Activated CD8-positive, alpha-beta T cell treated with anti-CD3 and anti-CD28 coated beads for 36 hours (primary cell): ENCODE results near the gene POLR3K. TPM values are rescaled to one million over a fixed set of nuclear protein-coding genes. Genes with fewer than 3 reads are reported as not detected.
"Not testable (repeated sequence)": the region's sequence is repeated elsewhere in the genome, so short reads cannot be mapped to it uniquely, and the experiment has no call there.

Experiments used
- ATAC-seq: fragments of 200-7000 bp; cut with Tn5 transposase; one replicate; pipeline ENCODE4 v1.10.0; 2021; ENCODE audit warnings: mild to moderate bottlenecking, moderate library complexity
- CTCF ChIA-PET: fragments of 350-600 bp; sonication (Branson Sonifier 250); formaldehyde crosslinking; loops from one replicate; lab custom pipeline; 2021; ENCODE audit warnings: antibody characterized with exemption; lab: Charles Lee
- POLR2A ChIA-PET: fragments of 350-600 bp; sonication (Branson Sonifier 250); formaldehyde crosslinking; loops from one replicate; lab custom pipeline; 2021; ENCODE audit warnings: antibody characterized with exemption; lab: Charles Lee
- DNase-seq: peaks from one replicate; pipeline ENCODE4 v3.0.0-alpha.2; 2020
- H3K27ac Mint-ChIP-seq: one replicate; pipeline ENCODE4 v1.8.0; 2021; ENCODE audit warnings: mild to moderate bottlenecking, mixed read lengths
- H3K27me3 Mint-ChIP-seq: one replicate; pipeline ENCODE4 v1.8.0; 2021; ENCODE audit warnings: mixed read lengths
- H3K36me3 Mint-ChIP-seq: one replicate; pipeline ENCODE4 v1.8.0; 2021; ENCODE audit warnings: low read depth, mixed read lengths
- H3K4me1 Mint-ChIP-seq: one replicate; pipeline ENCODE4 v1.8.0; 2021; ENCODE audit warnings: low read depth, mixed read lengths
- H3K4me3 Mint-ChIP-seq: one replicate; pipeline ENCODE4 v1.8.0; 2021; ENCODE audit warnings: mild to moderate bottlenecking, moderate library complexity, mixed read lengths
- H3K9me3 Mint-ChIP-seq: one replicate; pipeline ENCODE4 v1.8.0; 2021; ENCODE audit warnings: mixed read lengths
- CTCF ChIP-seq: fragments of 200-600 bp; IDR thresholded peaks from one replicate; pipeline ENCODE4 v1.8.0; 2022; ENCODE audit warnings: antibody characterized with exemption, mild to moderate bottlenecking
- intact Hi-C: fragments of 100-400 bp; cut with micrococcal nuclease; formaldehyde crosslinking; loops from one replicate; pipeline ENCODE4 v1.10.0; 2022
- total RNA-seq, 2 experiments: library from RNA; stranded (reverse); gene quantifications; one replicate each; pipeline ENCODE4 v1.2.3, GENCODE V29; 2021

Gene POLR3K
- total RNA-seq, 2 experiments from 2014 or later, result 51.3 to 52.6 TPM

DNA sequence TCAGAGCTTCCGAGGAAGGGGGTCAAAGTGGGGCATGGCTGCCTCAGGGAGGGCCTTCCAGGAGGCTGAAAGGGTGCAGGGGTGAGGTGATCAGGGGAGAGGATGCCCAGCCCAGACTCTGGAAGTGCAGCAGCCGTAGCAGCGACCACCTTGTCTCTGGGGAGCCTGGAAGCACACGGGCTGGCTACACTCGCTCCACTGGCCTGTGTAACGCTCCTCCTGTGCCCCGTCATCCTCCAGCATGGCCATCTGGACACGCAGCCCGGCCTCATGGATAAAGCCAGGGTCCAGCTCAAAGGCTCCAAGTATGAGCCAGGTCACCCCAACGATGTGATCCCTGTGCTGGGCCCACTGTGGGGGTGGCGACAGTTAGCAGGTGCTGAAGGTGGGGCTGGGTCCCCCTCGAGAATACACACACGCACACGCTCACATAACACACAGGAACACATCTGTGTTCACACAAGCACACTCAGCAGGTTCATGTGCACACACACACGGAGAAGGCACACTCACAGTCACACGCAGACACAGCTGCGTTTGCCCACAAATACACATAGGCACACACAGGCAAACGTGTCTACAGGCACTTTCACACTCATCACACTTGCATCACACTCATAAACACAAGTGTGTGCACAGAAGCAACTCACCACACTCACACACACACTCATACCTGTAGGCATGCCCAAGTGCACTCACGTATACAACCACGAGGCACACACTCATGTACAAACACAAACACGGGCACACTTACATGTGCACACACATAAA is 19.3 kb downstream of the POLR3K start:
- Mint-ChIP-seq H3K27me3 (no peaks in the 10 kb centered on the region), H3K36me3 (peaks cover 7% of the 10 kb centered on the region), H3K4me1 (peaks cover 6% of the 10 kb centered on the region), H3K27ac (no peak overlapping the region), H3K4me3 (no peak overlapping the region), H3K9me3 (no peaks in the 10 kb centered on the region)
- POLR2A ChIA-PET, result no interaction called here
- CTCF ChIA-PET, result no interaction called here
- no peak for TF ChIP-seq CTCF
- ATAC-seq, result no peak
- intact Hi-C loops, result no loop called here
- DNase-seq, result no peak

DNA sequence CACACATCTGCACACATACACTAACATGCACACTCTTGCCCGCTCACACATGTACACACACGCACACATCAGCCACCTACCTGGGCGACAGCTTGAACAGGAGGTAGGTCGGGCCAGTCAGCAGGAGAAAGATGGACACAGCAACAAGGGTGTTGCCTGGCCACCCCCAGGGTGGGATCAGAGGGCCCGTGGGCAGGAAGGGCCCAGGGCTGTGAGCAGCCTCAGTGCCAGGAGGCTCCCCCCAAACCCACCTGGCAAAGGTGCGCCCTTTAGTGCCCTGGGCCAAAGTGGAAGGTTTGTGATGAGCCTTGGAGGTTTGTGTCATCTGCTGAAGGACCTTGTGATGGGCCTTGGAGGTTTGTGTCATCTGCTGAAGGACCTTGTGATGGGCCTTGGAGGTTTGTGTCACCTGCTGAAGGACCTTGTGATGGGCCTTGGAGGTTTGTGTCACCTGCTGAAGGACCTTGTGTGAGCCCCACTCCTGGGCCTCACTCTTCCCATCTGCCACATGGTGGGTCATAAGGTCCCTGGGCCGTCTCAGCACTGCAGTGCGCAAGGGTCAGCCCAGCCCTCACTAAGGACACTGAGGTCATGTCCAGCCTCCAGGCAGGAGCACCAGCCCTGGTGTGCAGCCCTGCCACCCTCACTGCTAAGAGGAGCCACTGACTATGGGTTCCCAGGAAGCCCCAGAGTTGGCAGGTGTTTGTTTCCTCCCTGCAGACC is 20.1 kb downstream of the POLR3K start:
- intact Hi-C loops, DNase-seq, H3K9me3 Mint-ChIP-seq, H3K4me3 Mint-ChIP-seq, H3K4me1 Mint-ChIP-seq, H3K36me3 Mint-ChIP-seq, POLR2A ChIA-PET, H3K27ac Mint-ChIP-seq, ATAC-seq, CTCF ChIA-PET, H3K27me3 Mint-ChIP-seq: not testable (repeated sequence)

DNA sequence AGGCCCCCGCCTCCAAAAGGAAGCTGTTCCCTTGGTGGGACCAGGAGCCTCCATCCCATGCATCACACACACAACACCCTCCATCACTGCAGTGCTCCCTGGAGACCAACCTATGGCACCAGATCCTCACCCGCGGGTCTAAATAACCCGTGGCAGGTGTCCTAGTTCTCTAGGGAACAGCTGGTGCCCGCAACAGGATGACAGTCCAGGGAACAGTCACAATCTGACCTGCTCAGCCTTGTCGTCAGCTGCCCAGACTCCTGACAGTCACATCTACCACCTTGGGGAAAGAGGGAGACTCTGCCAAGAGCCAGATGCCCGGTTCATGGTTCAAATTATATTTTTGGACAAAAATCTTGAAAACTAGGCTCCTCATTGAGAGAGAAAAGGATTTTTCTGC is 22.8 kb downstream of the POLR3K start:
- intact Hi-C loops, POLR2A ChIA-PET, H3K4me3 Mint-ChIP-seq, CTCF ChIA-PET, ATAC-seq, H3K9me3 Mint-ChIP-seq, H3K27ac Mint-ChIP-seq, H3K4me1 Mint-ChIP-seq, H3K36me3 Mint-ChIP-seq, H3K27me3 Mint-ChIP-seq, DNase-seq: not testable (repeated sequence)

- intact Hi-C loops, result not testable (repeated sequence)
Observed at GRCh38 chr16:25926-26348, 27.5 kb downstream of the POLR3K start.

DNA sequence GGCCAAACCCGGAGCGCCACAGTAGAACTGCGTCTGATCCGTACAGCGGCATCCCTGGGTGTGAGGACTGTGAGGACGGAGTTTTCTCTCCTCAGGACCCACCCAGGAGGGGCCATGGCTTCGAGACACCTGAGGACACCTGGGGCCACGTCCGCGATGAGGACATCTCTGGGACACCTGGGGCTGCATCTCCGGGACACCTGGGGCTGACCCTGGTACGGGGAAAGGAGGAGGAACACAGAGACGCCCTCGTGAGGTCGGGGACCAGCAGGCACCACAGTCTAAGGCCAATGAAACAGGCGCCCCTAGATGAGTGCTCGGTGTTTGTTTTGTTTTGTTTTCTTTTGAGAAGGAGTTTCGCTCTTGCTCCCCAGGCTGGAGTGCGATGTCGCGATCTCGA is 29.3 kb downstream of the POLR3K start:
- H3K27ac Mint-ChIP-seq, H3K4me1 Mint-ChIP-seq, POLR2A ChIA-PET, H3K9me3 Mint-ChIP-seq, CTCF ChIA-PET, DNase-seq, ATAC-seq, intact Hi-C loops, H3K27me3 Mint-ChIP-seq, H3K4me3 Mint-ChIP-seq, H3K36me3 Mint-ChIP-seq: not testable (repeated sequence)

More at GRCh38 chr16:25926-26348, 27.5 kb downstream of the POLR3K start:
- H3K27me3 Mint-ChIP-seq, H3K4me1 Mint-ChIP-seq, CTCF ChIA-PET, H3K4me3 Mint-ChIP-seq, H3K9me3 Mint-ChIP-seq, H3K27ac Mint-ChIP-seq, POLR2A ChIA-PET, H3K36me3 Mint-ChIP-seq: not testable (repeated sequence)
- DNase-seq (peak; percentile 25), ATAC-seq (peak; percentile 88)

GRCh38 chr16:20886-21285 is 32.5 kb downstream of the POLR3K start:
- intact Hi-C loops, POLR2A ChIA-PET, H3K36me3 Mint-ChIP-seq, H3K9me3 Mint-ChIP-seq, H3K27me3 Mint-ChIP-seq, CTCF ChIA-PET, H3K4me3 Mint-ChIP-seq, ATAC-seq, H3K4me1 Mint-ChIP-seq, DNase-seq, H3K27ac Mint-ChIP-seq: not testable (repeated sequence)

- POLR2A ChIA-PET, DNase-seq, H3K4me3 Mint-ChIP-seq, H3K4me1 Mint-ChIP-seq, H3K36me3 Mint-ChIP-seq, H3K9me3 Mint-ChIP-seq, intact Hi-C loops, ATAC-seq, H3K27ac Mint-ChIP-seq, CTCF ChIA-PET, H3K27me3 Mint-ChIP-seq: not testable (repeated sequence)
Observed at GRCh38 chr16:17062-17765, 36.2 kb downstream of the POLR3K start.
